T-helper 17 cell (primary cell): ENCODE results near the gene TSPAN32. TPM values are rescaled to one million over a fixed set of nuclear protein-coding genes. Genes with fewer than 3 reads are reported as not detected.

Experiments used
- ATAC-seq: fragments of 150-1000 bp; cut with Tn5 transposase; 2 replicates; pipeline ENCODE4 v1.10.0; 2021; ENCODE audit warnings: mild to moderate bottlenecking, moderate library complexity
- DNase-seq, 3 donors: peaks; one replicate each; pipeline versions ENCODE4 v3.0.0 to v3.0.0-alpha.2; 2020 to 2021
- H3K9me3 ChIP-seq: one replicate; pipeline ENCODE4 v1.7.0; 2013; ENCODE audit warnings: low read length, mild to moderate bottlenecking; ENCODE audit not compliant: control insufficient read depth, poor library complexity, severe bottlenecking
- H3K27ac Mint-ChIP-seq: one replicate; pipeline ENCODE4 v1.8.0; 2022; ENCODE audit warnings: mild to moderate bottlenecking, moderate library complexity, mixed read lengths
- H3K27me3 Mint-ChIP-seq: one replicate; pipeline ENCODE4 v1.8.0; 2022; ENCODE audit warnings: mixed read lengths
- H3K36me3 Mint-ChIP-seq: one replicate; pipeline ENCODE4 v1.8.0; 2022; ENCODE audit warnings: low read depth, mixed read lengths
- H3K4me1 Mint-ChIP-seq: one replicate; pipeline ENCODE4 v1.8.0; 2022; ENCODE audit warnings: mild to moderate bottlenecking, mixed read lengths
- H3K4me3 Mint-ChIP-seq: one replicate; pipeline ENCODE4 v1.8.0; 2022; ENCODE audit warnings: mild to moderate bottlenecking, moderate library complexity, mixed read lengths
- total RNA-seq, 4 donors: library from RNA in 2 of 4; stranded (reverse) in 2 of 4; gene quantifications; one replicate each; pipeline ENCODE4 v1.2.3 and lab custom pipeline; 2022 to 2026

The TSPAN32 gene
- total RNA-seq, 2 donors from 2014 or later: 65.7 to 93.2 TPM

DNA sequence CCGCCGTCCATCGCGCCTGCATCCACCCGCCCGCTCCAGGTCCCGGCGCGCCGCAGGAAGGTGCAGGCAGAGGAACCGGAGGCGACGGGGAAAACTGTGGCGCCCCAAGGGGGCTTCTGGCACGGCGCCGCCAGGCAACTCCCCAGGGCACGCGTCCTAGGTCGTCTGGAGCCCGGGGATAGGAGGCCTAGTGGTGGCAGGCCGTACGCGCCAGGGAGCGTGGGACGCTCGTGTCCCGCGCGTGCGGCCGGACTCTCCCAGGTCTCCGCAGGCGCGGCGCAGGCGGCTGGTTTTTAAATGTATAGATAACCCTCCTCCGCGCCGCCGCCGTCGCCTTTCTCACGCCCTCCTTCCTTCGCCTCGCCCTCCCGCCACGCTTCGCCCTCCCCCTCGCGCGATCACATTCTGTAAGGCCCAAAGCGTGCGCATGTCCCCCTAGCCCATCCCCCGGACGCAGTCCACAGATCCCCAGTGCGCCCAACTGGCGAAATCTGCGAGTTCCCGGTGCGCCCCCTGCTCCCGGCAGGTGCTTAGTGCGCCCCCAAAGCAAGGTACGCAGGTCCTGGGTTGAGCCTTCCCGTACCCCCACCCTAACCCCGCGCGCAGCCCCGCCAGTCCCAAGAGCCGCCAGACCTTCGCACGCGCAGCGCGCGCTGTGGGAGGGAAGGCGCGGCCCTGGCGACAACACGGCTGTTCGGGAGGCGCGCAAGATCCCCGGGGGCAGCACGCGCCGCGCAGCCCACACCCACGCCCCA is 31.3 kb upstream of the TSPAN32 start, which contains the start of gene ASCL2:
TSS of gene ASCL2 (minus strand) at position 267 of the 755 bp plus-strand sequence. CDS start at position 11, 256 bp downstream.
- H3K9me3 ChIP-seq: no peaks in the 10 kb centered on the region
- Mint-ChIP-seq H3K36me3 (no peaks in the 10 kb centered on the region), H3K27ac (no peak within 1 kb of the TSS), H3K4me3 (peak within 1 kb of the TSS; percentile 77), H3K27me3 (peaks cover 31% of the 10 kb centered on the region), H3K4me1 (peaks cover 18% of the 10 kb centered on the region)
- no peak for DNase-seq
- ATAC-seq: no peak

DNA sequence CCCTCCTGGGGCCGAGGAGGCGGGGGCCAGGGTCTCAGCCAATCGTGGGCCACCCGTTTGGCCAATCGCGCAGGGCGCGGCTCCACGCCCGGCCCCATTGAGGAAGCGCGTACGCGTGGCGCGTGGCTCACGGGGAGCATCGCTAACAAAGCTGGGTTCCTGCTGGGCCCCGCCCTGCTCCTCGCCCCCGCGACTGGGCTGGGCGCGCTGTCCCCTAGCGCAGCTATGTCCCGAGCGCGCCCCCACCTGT is 30.8 kb upstream of the TSPAN32 start:
- no peak overlapping the region for H3K27ac Mint-ChIP-seq
- peak; percentile 71 for ATAC-seq
- no peaks in the 10 kb centered on the region for H3K36me3 Mint-ChIP-seq
- H3K9me3 ChIP-seq: no peaks in the 10 kb centered on the region
- no peak for DNase-seq
- H3K27me3 Mint-ChIP-seq: peaks cover 36% of the 10 kb centered on the region
- no peak overlapping the region for H3K4me3 Mint-ChIP-seq
- peaks cover 13% of the 10 kb centered on the region for H3K4me1 Mint-ChIP-seq

DNA sequence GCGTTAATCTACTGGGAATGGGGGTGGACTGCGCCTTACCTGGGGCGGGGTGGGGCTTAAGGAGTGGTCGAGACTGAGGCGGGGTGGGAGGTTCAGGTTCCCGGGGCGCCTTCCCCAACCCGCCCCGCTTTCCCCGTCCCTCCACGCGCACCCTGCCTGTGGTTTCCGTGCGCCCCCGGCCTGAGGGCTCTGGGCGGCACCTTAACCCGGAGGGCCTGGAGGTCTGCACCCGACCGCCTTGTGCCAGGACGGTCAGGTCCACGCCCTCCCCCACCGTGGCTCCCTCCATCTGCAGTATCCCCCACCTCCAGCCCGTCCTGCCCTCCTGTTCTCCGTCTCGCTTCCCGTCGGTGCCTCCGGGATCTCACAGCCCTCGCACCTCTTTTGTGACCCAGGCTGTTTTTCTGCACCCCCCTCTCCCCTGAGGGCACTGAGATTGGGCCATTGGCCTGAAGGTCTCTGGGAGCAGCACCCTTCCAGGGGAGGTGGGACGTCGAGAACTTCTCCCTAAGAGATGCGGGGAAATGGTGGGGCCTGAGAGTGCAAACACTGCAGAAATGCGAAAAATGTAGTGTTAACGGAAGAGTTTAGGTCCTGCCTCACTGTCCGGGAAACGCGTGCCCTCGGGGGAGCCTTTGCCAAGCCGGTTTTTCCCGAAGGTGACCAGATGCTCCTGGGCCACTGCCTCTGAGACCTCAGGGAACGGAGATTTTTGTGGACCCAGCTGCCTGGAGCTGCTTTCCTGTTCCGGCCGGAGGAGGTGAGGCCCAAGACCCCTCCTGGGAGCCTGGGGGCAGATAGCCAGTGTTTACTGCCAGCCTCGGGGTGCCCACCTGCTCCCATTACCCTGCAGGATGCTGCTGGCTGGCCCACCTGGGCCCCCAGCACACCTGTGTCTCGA is 30.2 kb upstream of the TSPAN32 start:
- Mint-ChIP-seq H3K4me3 (peak overlapping the region; percentile 53), H3K36me3 (no peaks in the 10 kb centered on the region), H3K27ac (no peak overlapping the region), H3K4me1 (peaks cover 8% of the 10 kb centered on the region), H3K27me3 (peaks cover 38% of the 10 kb centered on the region)
- ATAC-seq: no peak
- no peak for DNase-seq
- H3K9me3 ChIP-seq: no peaks in the 10 kb centered on the region

DNA sequence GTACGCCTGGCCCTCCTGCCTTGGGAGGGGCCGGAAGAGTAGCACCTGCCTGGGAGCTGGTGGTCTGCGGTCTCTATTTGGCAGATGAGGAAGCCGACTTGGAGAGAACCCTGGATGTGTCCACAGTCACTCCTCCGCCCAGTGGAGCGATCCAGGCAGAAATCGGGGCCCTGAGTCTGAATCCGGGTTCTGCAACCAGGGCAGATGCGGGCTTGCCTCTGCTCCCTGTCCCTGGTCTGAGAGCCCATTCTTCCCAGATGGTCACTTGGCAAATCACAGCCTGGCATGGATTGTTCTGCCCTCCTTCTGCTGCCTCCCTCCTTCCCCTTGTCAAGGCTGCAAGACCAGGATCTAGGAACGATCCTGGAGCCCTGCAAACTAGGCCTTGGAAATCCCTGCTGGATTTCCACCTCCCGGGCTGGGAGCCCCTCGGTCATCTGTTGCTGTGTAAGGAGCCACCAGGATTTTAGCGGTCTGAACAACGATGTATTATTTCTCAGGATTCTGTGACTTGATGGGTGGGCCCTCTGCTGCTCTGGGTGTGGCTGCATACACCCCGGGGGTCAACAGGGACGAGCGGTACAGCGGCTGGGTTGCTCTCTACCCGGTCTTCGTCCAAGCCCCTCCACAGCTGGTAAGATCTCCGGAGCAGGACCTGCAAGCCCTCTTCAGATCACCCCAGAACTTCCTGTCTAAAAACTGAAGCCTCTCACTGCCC is 29.4 kb upstream of the TSPAN32 start:
- H3K9me3 ChIP-seq: no peaks in the 10 kb centered on the region
- no peak for DNase-seq
- H3K27ac Mint-ChIP-seq: no peak overlapping the region
- peaks cover 10% of the 10 kb centered on the region for H3K4me1 Mint-ChIP-seq
- H3K27me3 Mint-ChIP-seq: peaks cover 45% of the 10 kb centered on the region
- no peaks in the 10 kb centered on the region for H3K36me3 Mint-ChIP-seq
- ATAC-seq: no peak
- H3K4me3 Mint-ChIP-seq: peak overlapping the region; percentile 55

DNA sequence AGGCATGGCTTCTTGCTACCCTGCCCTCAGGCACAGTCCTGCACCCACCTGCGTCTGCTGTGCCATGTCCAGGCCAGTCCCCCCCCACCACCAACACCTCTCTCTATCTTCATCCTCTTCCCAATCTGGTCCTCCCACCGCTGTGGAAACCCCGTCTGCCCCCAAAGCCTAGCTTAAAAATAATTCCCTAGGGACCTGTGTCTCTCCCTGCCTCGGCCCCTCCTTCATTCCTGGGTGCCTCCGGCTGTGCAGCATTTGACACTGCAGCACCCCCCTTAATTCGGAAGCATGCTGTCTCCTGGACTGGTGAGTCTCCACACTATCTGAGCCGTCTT is 28.9 kb upstream of the TSPAN32 start:
- H3K4me1 Mint-ChIP-seq: peaks cover 8% of the 10 kb centered on the region
- no peak overlapping the region for H3K4me3 Mint-ChIP-seq

DNA sequence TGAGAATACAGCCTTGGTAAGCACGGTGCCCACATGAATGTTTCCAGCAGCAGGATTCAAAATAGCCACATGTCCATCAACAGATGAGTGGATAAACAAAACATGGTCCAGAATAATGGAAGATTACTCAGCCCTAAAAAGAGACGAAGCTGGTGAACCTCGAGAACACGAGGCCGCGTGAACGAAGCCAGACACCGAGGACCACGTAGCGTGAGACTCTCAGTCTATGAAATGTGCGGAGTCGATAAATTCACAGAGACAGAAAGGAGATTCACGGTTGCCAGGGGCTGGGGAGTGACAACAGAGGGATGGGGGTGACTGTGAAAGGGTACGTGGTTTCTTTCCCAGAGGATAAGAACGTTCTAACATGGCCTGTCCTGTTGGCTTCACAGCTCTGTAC is 28.5 kb upstream of the TSPAN32 start:
- no peak overlapping the region for H3K4me3 Mint-ChIP-seq
- DNase-seq (no peak), ATAC-seq (no peak)
- H3K9me3 ChIP-seq: no peaks in the 10 kb centered on the region
- H3K27ac Mint-ChIP-seq: no peak overlapping the region
- H3K27me3 Mint-ChIP-seq: peaks cover 48% of the 10 kb centered on the region
- peaks cover 2% of the 10 kb centered on the region for H3K36me3 Mint-ChIP-seq
- H3K4me1 Mint-ChIP-seq: peaks cover 8% of the 10 kb centered on the region

More for the DNA sequence above, 28.9 kb upstream of the TSPAN32 start:
- ATAC-seq (no peak), DNase-seq (no peak)
- Mint-ChIP-seq H3K27me3 (peaks cover 49% of the 10 kb centered on the region), H3K27ac (no peak overlapping the region), H3K36me3 (peaks cover under 1% of the 10 kb centered on the region)
- no peaks in the 10 kb centered on the region for H3K9me3 ChIP-seq

DNA sequence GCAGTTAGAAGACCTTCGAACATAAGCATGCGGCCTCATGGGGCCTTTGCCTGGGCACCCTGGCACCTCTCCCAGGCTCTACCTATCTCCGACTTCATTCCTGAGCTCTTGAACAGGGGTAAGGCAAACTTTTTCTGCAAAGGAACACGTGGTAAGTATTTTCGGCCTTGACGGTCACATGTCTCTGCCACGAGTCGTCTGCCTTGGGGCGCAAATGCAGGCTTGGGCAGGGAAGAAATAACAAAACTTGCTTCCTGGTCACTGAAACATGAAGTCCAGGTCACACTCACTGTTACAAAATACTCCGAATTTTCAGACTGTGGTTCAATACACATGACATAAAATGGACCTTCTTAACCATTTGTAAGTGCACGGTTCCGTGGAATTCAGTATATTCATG is 28.0 kb upstream of the TSPAN32 start:
- DNase-seq: no peak
- no peak overlapping the region for H3K4me3 Mint-ChIP-seq
- peaks cover 44% of the 10 kb centered on the region for H3K27me3 Mint-ChIP-seq
- H3K27ac Mint-ChIP-seq: no peak overlapping the region
- peaks cover 5% of the 10 kb centered on the region for H3K4me1 Mint-ChIP-seq
- peaks cover 2% of the 10 kb centered on the region for H3K9me3 ChIP-seq
- H3K36me3 Mint-ChIP-seq: peaks cover 2% of the 10 kb centered on the region
- no peak for ATAC-seq

DNA sequence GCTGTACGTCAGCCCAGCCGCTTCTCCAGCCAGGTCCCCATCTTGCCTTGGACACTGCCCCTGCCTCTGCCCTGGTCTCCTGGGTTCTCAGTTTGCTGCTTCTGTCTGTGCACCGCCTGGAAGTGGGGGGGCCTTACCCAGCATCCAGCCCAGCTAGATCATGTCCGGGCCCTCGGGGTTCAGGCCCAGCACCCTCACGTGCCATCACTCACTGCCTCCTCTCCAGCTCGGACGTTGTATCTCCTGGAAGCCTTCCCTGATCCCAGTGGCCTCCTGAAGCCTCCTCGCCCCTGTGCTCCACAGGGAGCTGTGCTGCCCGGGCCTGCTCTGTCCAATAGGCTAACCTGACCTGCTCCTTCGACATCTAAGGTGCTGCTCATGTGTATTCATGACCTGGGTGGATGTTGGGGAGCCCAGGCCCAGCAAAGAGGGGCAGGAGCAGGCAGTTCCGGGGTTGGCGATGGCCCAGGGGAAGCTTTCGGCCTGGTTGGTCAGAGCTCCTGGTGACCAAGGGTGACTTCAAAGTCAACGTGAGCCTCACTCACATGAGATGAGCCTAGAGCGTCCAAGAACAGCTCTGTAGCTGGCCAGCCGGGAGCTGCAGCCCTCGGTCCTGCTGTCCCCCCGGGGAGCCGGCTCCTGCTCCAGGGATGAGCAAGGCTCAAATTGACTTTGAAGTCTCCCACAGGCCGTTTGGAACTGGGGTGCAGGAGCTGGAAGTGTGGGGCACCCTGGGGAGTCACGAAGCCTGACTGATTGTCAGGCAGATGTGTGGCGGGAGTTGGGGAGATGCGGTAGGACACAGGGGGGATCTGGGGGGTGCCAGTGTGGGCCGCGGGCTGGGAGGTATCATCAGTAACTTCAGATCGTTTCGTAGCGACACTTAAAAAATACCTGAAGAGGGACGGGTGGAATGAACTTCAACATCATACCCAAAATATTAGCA is 26.2 kb upstream of the TSPAN32 start:
- no peak for DNase-seq
- H3K36me3 Mint-ChIP-seq: peaks cover 2% of the 10 kb centered on the region
- no peak overlapping the region for H3K27ac Mint-ChIP-seq
- H3K27me3 Mint-ChIP-seq: peaks cover 44% of the 10 kb centered on the region
- peaks cover 3% of the 10 kb centered on the region for H3K4me1 Mint-ChIP-seq
- no peak overlapping the region for H3K4me3 Mint-ChIP-seq
- no peak for ATAC-seq
- H3K9me3 ChIP-seq: peaks cover 5% of the 10 kb centered on the region

DNA sequence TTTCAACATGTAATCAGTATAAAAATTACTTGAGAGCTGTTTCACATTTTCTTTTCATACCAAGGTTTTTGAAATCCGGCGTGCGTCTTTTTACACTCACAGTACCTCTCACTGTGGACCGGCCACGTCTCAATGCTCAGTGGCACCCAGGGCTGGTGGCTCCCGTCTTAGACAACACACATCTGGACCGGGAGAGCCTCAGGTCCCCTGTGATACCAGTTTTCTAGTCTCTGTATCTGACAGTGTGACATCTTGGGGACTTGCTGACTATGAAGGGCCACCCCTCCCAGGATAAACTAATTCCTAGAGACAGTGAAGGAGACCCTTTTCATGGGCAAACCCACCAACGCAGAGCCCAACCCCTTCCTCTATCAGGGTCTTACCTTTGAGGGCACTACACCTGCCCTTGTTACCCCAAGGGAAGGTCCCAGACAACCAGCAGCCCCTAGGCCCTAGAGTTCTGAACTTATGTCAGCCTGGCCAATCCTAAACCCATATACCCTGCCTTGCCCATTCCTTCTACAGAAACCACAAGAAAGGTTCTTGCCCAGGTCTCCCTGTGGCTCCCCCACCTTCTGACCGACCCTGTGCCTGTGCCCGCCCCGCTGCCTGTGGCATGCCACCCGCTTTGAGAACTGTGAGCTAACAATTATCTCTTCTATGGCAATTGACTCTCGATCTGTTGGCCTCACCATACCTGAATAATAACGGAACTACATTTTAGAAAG is 25.4 kb upstream of the TSPAN32 start:
- peaks cover 5% of the 10 kb centered on the region for H3K9me3 ChIP-seq
- Mint-ChIP-seq H3K4me1 (peaks cover 2% of the 10 kb centered on the region), H3K36me3 (peaks cover 2% of the 10 kb centered on the region), H3K27me3 (peaks cover 44% of the 10 kb centered on the region), H3K27ac (no peak overlapping the region), H3K4me3 (peak overlapping the region; percentile 12)
- no peak for DNase-seq
- ATAC-seq: no peak

DNA sequence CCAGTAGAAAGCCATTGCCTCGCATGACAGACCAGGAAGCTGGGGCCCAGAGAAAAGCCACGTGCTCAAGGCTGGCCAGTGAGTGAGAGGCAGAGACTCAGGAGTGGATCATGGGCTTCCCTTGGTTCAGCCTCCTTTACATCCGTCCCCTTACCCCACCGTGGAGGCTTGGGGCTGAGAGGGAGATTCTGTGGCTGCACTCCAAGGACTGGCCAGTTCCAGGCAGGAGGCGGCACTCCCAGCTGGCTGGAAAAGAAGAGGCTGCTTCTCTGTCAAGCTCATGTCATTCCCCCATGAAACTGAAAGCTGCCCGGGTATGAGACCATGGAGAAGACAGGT is 24.8 kb upstream of the TSPAN32 start:
- Mint-ChIP-seq H3K4me1 (peaks cover 2% of the 10 kb centered on the region), H3K27ac (no peak overlapping the region), H3K36me3 (peaks cover 2% of the 10 kb centered on the region), H3K4me3 (no peak overlapping the region), H3K27me3 (peaks cover 44% of the 10 kb centered on the region)
- no peak for DNase-seq
- no peak for ATAC-seq
- peaks cover 5% of the 10 kb centered on the region for H3K9me3 ChIP-seq

DNA sequence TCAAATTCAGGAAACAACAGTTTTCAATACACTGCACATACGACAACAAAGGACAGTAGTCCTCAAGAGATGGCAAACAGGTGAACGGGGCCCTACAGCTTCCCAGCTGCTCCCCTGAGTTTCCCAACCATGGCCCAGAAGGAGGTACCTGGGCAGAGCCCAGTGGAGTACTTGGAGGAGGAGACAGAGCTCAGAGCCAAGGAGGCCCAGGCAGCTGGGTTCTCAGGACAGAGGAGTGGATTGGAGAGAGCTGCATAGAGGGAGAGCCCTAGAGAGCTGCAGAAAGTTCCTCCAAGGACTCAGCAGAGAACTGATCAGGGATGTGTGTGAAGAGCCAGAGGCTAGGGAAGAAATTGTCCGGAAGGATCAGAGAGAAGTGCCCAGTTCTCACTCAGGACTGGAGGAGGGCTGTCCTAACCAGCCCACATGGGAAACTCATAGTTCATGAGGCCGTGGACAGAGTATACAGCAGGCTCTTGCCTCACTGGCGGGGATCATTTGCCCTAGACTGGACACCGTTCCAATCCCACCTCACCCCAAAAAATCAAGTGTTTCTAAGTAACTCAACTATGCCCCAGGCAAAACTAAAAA is 23.8 kb upstream of the TSPAN32 start:
- H3K27me3 Mint-ChIP-seq: peaks cover 37% of the 10 kb centered on the region
- ATAC-seq (no peak), DNase-seq (no peak)
- peaks cover 2% of the 10 kb centered on the region for H3K36me3 Mint-ChIP-seq
- peaks cover 2% of the 10 kb centered on the region for H3K4me1 Mint-ChIP-seq
- no peak overlapping the region for H3K4me3 Mint-ChIP-seq
- H3K27ac Mint-ChIP-seq: no peak overlapping the region
- peaks cover 5% of the 10 kb centered on the region for H3K9me3 ChIP-seq

DNA sequence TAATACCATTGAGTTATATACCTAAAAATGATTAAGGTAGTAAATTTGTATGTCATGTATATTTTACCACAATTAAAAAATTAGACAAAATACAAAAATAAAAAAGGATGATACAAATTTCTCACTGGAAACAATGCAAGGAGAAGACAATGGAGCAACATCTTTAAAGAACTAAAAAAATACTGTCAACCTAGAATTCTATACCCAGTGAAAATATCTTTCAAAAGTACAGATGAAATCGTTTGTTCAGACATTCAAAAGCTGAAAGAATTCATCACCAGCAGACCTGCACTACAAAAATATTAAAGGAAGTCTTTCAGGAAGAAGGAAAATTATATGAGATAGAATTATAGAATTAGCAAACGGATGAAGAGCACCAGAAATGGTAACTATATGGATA is 21.6 kb upstream of the TSPAN32 start:
- Mint-ChIP-seq H3K4me3 (no peak overlapping the region), H3K36me3 (peaks cover 2% of the 10 kb centered on the region), H3K4me1 (peaks cover 2% of the 10 kb centered on the region), H3K27me3 (peaks cover 25% of the 10 kb centered on the region), H3K27ac (no peak overlapping the region)
- DNase-seq (no peak), ATAC-seq (no peak)
- H3K9me3 ChIP-seq: peaks cover 5% of the 10 kb centered on the region
